ENCODE data around the gene CUBN. TPM values are rescaled to one million over a fixed set of nuclear protein-coding genes. Genes with fewer than 3 reads are reported as not detected.

Gene CUBN
- total RNA-seq, 2 experiments from 2014 or later, result 7.9 to 9.2 TPM

- intact Hi-C loops (cut with DNase I, micrococcal nuclease), result no loop called here
- Histone ChIP-seq H3K36me3 (ENCODE audit: insufficient read depth, low read length) (no peaks in the 10 kb centered on the region), H3K9me3 (ENCODE audit: control insufficient read depth in 1 of 2, insufficient read depth in 1 of 2, low read length in 2 of 2) (no peaks in the 10 kb centered on the region), H3K4me1 (ENCODE audit: insufficient read depth, low read length) (no peaks in the 10 kb centered on the region), H3K4me3 (ENCODE audit: low read length) (no peak overlapping the region), H3K27me3 (ENCODE audit: control insufficient read depth in 1 of 2, insufficient read depth in 2 of 2, low read length in 2 of 2) (no peaks in the 10 kb centered on the region), H3K27ac (ENCODE audit: low read depth in 1 of 2, low read length in 2 of 2) (no peak overlapping the region)
- no peak overlapping the region for H3K27ac Mint-ChIP-seq
- H3K9me3 Mint-ChIP-seq, result no peaks in the 10 kb centered on the region
- H3K27me3 Mint-ChIP-seq, result no peaks in the 10 kb centered on the region
- POLR2A ChIA-PET, result no interaction called here
- H3K36me3 Mint-ChIP-seq (ENCODE audit: low read depth), result no peaks in the 10 kb centered on the region
- ATAC-seq (ENCODE audit: poor library complexity), result no peak
- DNase-seq, result no peak
- TF ChIP-seq CTCF (IDR thresholded peaks at IDR 0.05), result no peak
- CTCF ChIA-PET, result no interaction called here
- H3K4me3 Mint-ChIP-seq, result no peak overlapping the region
- H3K4me1 Mint-ChIP-seq (ENCODE audit: low read depth), result peaks cover 25% of the 10 kb centered on the region
Observed at GRCh38 chr10:17140386-17140761, 10.8 kb upstream of the CUBN start.

GRCh38 chr10:17138460-17139042 is 8.9 kb upstream of the CUBN start:
- no peak overlapping the region for H3K4me3 ChIP-seq (ENCODE audit: low read length)
- Mint-ChIP-seq H3K36me3 (ENCODE audit: low read depth) (no peaks in the 10 kb centered on the region), H3K4me3 (no peak overlapping the region), H3K27me3 (no peaks in the 10 kb centered on the region), H3K9me3 (no peaks in the 10 kb centered on the region), H3K4me1 (ENCODE audit: low read depth) (peaks cover 26% of the 10 kb centered on the region), H3K27ac (no peak overlapping the region)
- no peak for TF ChIP-seq CTCF (IDR thresholded peaks at IDR 0.05)
- H3K4me1 ChIP-seq (ENCODE audit: insufficient read depth, low read length), result no peaks in the 10 kb centered on the region
- ChIA-PET POLR2A (no interaction called here), CTCF (no interaction called here)
- H3K27ac ChIP-seq (ENCODE audit: low read depth in 1 of 2, low read length in 2 of 2), result no peak overlapping the region
- ATAC-seq (ENCODE audit: poor library complexity) (no peak), DNase-seq (no peak)
- no peaks in the 10 kb centered on the region for H3K9me3 ChIP-seq (ENCODE audit: control insufficient read depth in 1 of 2, insufficient read depth in 1 of 2, low read length in 2 of 2)
- no peaks in the 10 kb centered on the region for H3K27me3 ChIP-seq (ENCODE audit: control insufficient read depth in 1 of 2, insufficient read depth in 2 of 2, low read length in 2 of 2)
- no peaks in the 10 kb centered on the region for H3K36me3 ChIP-seq (ENCODE audit: insufficient read depth, low read length)
- intact Hi-C loops (cut with DNase I, micrococcal nuclease), result no loop called here

GRCh38 chr10:17134737-17135260 is 5.2 kb upstream of the CUBN start:
- Mint-ChIP-seq H3K9me3 (no peaks in the 10 kb centered on the region), H3K4me1 (ENCODE audit: low read depth) (peaks cover 12% of the 10 kb centered on the region), H3K27ac (no peak overlapping the region), H3K4me3 (no peak overlapping the region), H3K36me3 (ENCODE audit: low read depth) (no peaks in the 10 kb centered on the region), H3K27me3 (no peaks in the 10 kb centered on the region)
- CTCF ChIA-PET, result interaction anchor here (0.9 kb wide), 1 partner anchor 245 kb away, joined by 3 read pairs; no protein-coding TSS in a partner anchor
- POLR2A ChIA-PET, result no interaction called here
- Histone ChIP-seq H3K4me1 (ENCODE audit: insufficient read depth, low read length) (no peaks in the 10 kb centered on the region), H3K27ac (ENCODE audit: low read depth in 1 of 2, low read length in 2 of 2) (no peak overlapping the region), H3K9me3 (ENCODE audit: control insufficient read depth in 1 of 2, insufficient read depth in 1 of 2, low read length in 2 of 2) (no peaks in the 10 kb centered on the region), H3K4me3 (ENCODE audit: low read length) (no peak overlapping the region), H3K36me3 (ENCODE audit: insufficient read depth, low read length) (no peaks in the 10 kb centered on the region), H3K27me3 (ENCODE audit: control insufficient read depth in 1 of 2, insufficient read depth in 2 of 2, low read length in 2 of 2) (no peaks in the 10 kb centered on the region)
- intact Hi-C loops (cut with DNase I, micrococcal nuclease), result no loop called here
- no peak for TF ChIP-seq CTCF (IDR thresholded peaks at IDR 0.05)
- DNase-seq (no peak), ATAC-seq (ENCODE audit: poor library complexity) (no peak)

Measured in CD4-positive, alpha-beta T cell (primary cell).